HCT116 (cell line): ENCODE measurements around the gene PPFIA1. TPM values are rescaled to one million over a fixed set of nuclear protein-coding genes. Genes with fewer than 3 reads are reported as not detected.

Source experiments
- ATAC-seq: fragments of 200-7000 bp; cut with Tn5 transposase; 2 replicates; pipeline ENCODE4 v1.9.1; 2020; ENCODE audit warnings: mild to moderate bottlenecking, moderate library complexity
- BruUV-seq: library from RNA; stranded (reverse); fragments of 400-500 nt; replicated peaks from 2 replicates; lab custom pipeline; 2021; lab: Mats Ljungman, UMichigan
- CTCF ChIA-PET: fragments of 300-600 bp; sonication (Branson Sonifier 250); formaldehyde crosslinking; loops from one replicate; lab custom pipeline; 2021; ENCODE audit warnings: antibody characterized with exemption; lab: Charles Lee
- POLR2A ChIA-PET: fragments of 300-600, 350-600 bp; sonication (Branson Sonifier 250); formaldehyde crosslinking; loops from one replicate; lab custom pipeline; 2021; ENCODE audit warnings: antibody characterized with exemption; lab: Charles Lee
- RAD21 ChIA-PET, 2 experiments: fragments of 300-600 bp; sonication (Branson Sonifier 250); formaldehyde crosslinking; loops; one replicate each; lab custom pipeline; 2023; ENCODE audit warnings: low total read pairs in 2 of 2; ENCODE audit not compliant: uncharacterized antibody in 2 of 2, unreplicated experiment in 2 of 2, low non-redundant PET in 1 of 2; lab: Charles Lee
- DNase-seq: peaks from one replicate; pipeline ENCODE4 v3.0.0-alpha.2; 2010; ENCODE audit warnings: low read depth, low spot score
- H2AFZ ChIP-seq: fragments of 200-600 bp; shearing (Covaris generic), sonication (generic); 2 replicates; pipeline ENCODE4 v1.6.1; 2017; ENCODE audit warnings: low read depth, mixed run types, mixed read lengths, antibody characterized with exemption, low read length; ENCODE audit not compliant: poor library complexity, severe bottlenecking
- H3K27ac ChIP-seq: 2 replicates; pipeline ENCODE4 v1.5.1; 2012; ENCODE audit warnings: low read depth, low read length
- H3K27me3 ChIP-seq: fragments of 200-600 bp; sonication (generic); 2 replicates; pipeline ENCODE4 v1.6.1; 2016; ENCODE audit warnings: mixed run types, low read length, mixed read lengths; ENCODE audit not compliant: insufficient read depth
- H3K36me3 ChIP-seq, 2 experiments: fragments of 200-500 bp in 1 of 2; fragments of 200-600 bp in 1 of 2; sonication (Bioruptor generic) in 1 of 2; sonication (generic) in 1 of 2; 2 replicates each; pipeline versions ENCODE4 v1.5.1 to v1.6.1; 2014 to 2016; ENCODE audit warnings: low read length in 2 of 2, inconsistent platforms in 1 of 2, mixed read lengths in 1 of 2, mixed run types in 1 of 2; ENCODE audit not compliant: insufficient read depth in 2 of 2, control insufficient read depth in 1 of 2
- H3K4me1 ChIP-seq, 2 experiments: fragments of 200-600 bp in 1 of 2; sonication (generic) in 1 of 2; 2 replicates each; pipeline versions ENCODE4 v1.5.1 to v1.6.1; 2012 to 2017; ENCODE audit warnings: low read length in 2 of 2, inconsistent platforms in 1 of 2, mild to moderate bottlenecking in 1 of 2, mixed read lengths in 1 of 2, mixed run types in 1 of 2, moderate library complexity in 1 of 2; ENCODE audit not compliant: insufficient read depth in 2 of 2, control insufficient read depth in 1 of 2
- H3K4me2 ChIP-seq: fragments of 200-600 bp; sonication (generic); 2 replicates; pipeline ENCODE4 v1.6.1; 2017; ENCODE audit warnings: mixed run types, low read length, mixed read lengths
- H3K4me3 ChIP-seq, 2 experiments: fragments of 200-600 bp in 1 of 2; sonication (generic) in 1 of 2; replicated peaks in 1 of 2; 2 replicates each; pipeline ENCODE4 v1.5.1; 2011 to 2016; ENCODE audit warnings: low read length in 2 of 2, control low read depth in 1 of 2, low read depth in 1 of 2, mild to moderate bottlenecking in 1 of 2, mixed read lengths in 1 of 2, mixed run types in 1 of 2
- H3K79me2 ChIP-seq: fragments of 200-600 bp; sonication (generic); 2 replicates; pipeline ENCODE4 v1.6.1; 2017; ENCODE audit warnings: mild to moderate bottlenecking, mixed run types, low read length, moderate library complexity, mixed read lengths; ENCODE audit not compliant: insufficient read depth
- H3K9ac ChIP-seq: fragments of 200-600 bp; sonication (generic); 2 replicates; pipeline ENCODE4 v1.6.1; 2016; ENCODE audit warnings: low read length, mixed read lengths
- H3K9me2 ChIP-seq: fragments of 200-600 bp; sonication (generic), shearing (Covaris generic); 2 replicates; pipeline ENCODE4 v1.6.1; 2017; ENCODE audit warnings: mixed run types, mild to moderate bottlenecking, moderate library complexity; ENCODE audit not compliant: insufficient read depth
- H3K9me3 ChIP-seq, 2 experiments: fragments of 200-500 bp in 1 of 2; fragments of 200-600 bp in 1 of 2; sonication (Bioruptor generic) in 1 of 2; sonication (generic) in 1 of 2; 2 replicates each; pipeline ENCODE4 v1.6.1; 2014 to 2017; ENCODE audit warnings: low read length in 2 of 2, mixed read lengths in 2 of 2, inconsistent platforms in 1 of 2, low read depth in 1 of 2, mild to moderate bottlenecking in 1 of 2, mixed run types in 1 of 2, moderate library complexity in 1 of 2; ENCODE audit not compliant: control insufficient read depth in 1 of 2, insufficient read depth in 1 of 2
- H4K20me1 ChIP-seq: fragments of 200-600 bp; sonication (generic), shearing (Covaris generic); 2 replicates; pipeline ENCODE4 v1.6.1; 2017; ENCODE audit warnings: mixed run types, mild to moderate bottlenecking, moderate library complexity; ENCODE audit not compliant: insufficient read depth
- CEBPB ChIP-seq: IDR thresholded peaks from 2 replicates; pipeline ENCODE4 v1.6.1; 2012; ENCODE audit warnings: low read depth
- EZH2 ChIP-seq: fragments of 200-600 bp; sonication (generic); IDR thresholded peaks from 2 replicates; pipeline ENCODE4 v1.6.1; 2017; ENCODE audit warnings: antibody characterized with exemption, mixed run types
- FOSL1 ChIP-seq: IDR thresholded peaks from 2 replicates; pipeline ENCODE4 v1.6.1; 2012; ENCODE audit warnings: low read depth
- POLR2A ChIP-seq: IDR thresholded peaks from 2 replicates; pipeline ENCODE4 v1.7.0; 2011; ENCODE audit warnings: borderline replicate concordance; ENCODE audit not compliant: insufficient read depth, insufficient read length; ENCODE audit errors: extremely low read depth
- POLR2AphosphoS5 ChIP-seq: IDR thresholded peaks from 2 replicates; pipeline ENCODE4 v1.6.1; 2011; ENCODE audit warnings: mild to moderate bottlenecking, low read depth, low read length, moderate library complexity
- SIN3A ChIP-seq: IDR thresholded peaks from 2 replicates; pipeline ENCODE4 v1.6.1; 2012; ENCODE audit warnings: low read depth
- SP1 ChIP-seq: IDR thresholded peaks from 2 replicates; pipeline ENCODE4 v1.6.1; 2012; ENCODE audit warnings: low read depth
- TCF7L2 ChIP-seq: IDR thresholded peaks from 2 replicates; pipeline ENCODE4 v1.7.0; 2011; ENCODE audit warnings: borderline replicate concordance, inconsistent platforms; ENCODE audit not compliant: insufficient read depth, insufficient read length; ENCODE audit errors: extremely low read depth
- ZBTB33 ChIP-seq: IDR thresholded peaks from 2 replicates; pipeline ENCODE4 v1.6.1; 2011; ENCODE audit warnings: mild to moderate bottlenecking, low read length, moderate library complexity; ENCODE audit not compliant: insufficient replicate concordance; ENCODE audit errors: extremely low read depth
- ZFX ChIP-seq: fragments of 450-650 bp; IDR thresholded peaks from 2 replicates; pipeline ENCODE4 v1.6.1; 2017
- intact Hi-C: fragments of 100-400 bp; cut with micrococcal nuclease; formaldehyde crosslinking; loops from 2 replicates; pipeline ENCODE4 v1.10.0; 2022
- total RNA-seq: library from RNA; stranded (reverse); gene quantifications from one replicate; pipeline ENCODE4 v1.2.1, GENCODE V29; 2021; ENCODE audit not compliant: unreplicated experiment
- TF ChIP-seq, protein P1 (sequence below): IDR thresholded peaks from 2 replicates; pipeline ENCODE4 v1.6.1; 2012

The PPFIA1 gene
- total RNA-seq, 1 experiment from 2014 or later = 48.6 TPM

DNA sequence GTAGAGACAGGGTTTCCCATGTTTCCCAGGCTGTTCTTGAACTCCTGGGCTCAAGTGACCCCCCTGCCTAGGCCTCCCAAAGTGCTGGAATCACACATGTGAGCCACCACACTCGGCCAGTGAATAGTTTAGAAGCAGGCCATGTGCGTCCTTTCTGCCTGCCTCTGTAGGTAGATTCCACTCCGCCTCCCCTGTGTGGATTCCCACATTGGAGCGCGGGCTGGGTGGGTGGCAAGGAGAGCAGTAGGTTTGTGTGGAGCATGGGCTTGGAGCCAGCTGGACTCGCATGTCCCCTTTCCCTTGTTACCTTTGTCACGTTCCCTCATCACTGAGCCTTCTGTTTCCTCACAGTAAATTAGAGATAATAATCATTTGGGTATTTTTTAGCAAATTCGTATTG, 21.7 kb downstream of the PPFIA1 start:
- no peaks in the 10 kb centered on the region for H3K9me3 ChIP-seq
- no peak overlapping the region for H3K4me3 ChIP-seq
- no peak overlapping the region for H3K27ac ChIP-seq
- no peak overlapping the region for H2AFZ ChIP-seq
- TF ChIP-seq ZFX = no peak
- TF ChIP-seq TCF7L2 = no peak
- no peak for TF ChIP-seq POLR2AphosphoS5
- TF ChIP-seq SIN3A = no peak
- TF ChIP-seq, protein P1, sequence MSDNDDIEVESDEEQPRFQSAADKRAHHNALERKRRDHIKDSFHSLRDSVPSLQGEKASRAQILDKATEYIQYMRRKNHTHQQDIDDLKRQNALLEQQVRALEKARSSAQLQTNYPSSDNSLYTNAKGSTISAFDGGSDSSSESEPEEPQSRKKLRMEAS = no peak
- TF ChIP-seq POLR2A = no peak
- TF ChIP-seq ZBTB33 = no peak
- no peak for TF ChIP-seq EZH2
- TF ChIP-seq SP1 = no peak
- TF ChIP-seq FOSL1 = no peak
- no peak for TF ChIP-seq CEBPB
- no peaks in the 10 kb centered on the region for H3K9me2 ChIP-seq
- POLR2A ChIA-PET = no interaction called here
- intact Hi-C loops = no loop called here
- H4K20me1 ChIP-seq = no peaks in the 10 kb centered on the region
- CTCF ChIA-PET = no interaction called here
- no peak overlapping the region for H3K4me2 ChIP-seq
- RAD21 ChIA-PET = no interaction called here
- DNase-seq = no peak
- no peak for ATAC-seq
- BruUV-seq = no TSS peak
- no peaks in the 10 kb centered on the region for H3K27me3 ChIP-seq
- H3K79me2 ChIP-seq = peaks cover 66% of the 10 kb centered on the region
- H3K4me1 ChIP-seq = no peaks in the 10 kb centered on the region
- no peak overlapping the region for H3K9ac ChIP-seq
- peaks cover 8 to 16% of the 10 kb centered on the region in 2 experiments; a peak in 3 of 4 replicates for H3K36me3 ChIP-seq
